Stimulated activated CD4-positive, alpha-beta T cell treated with anti-CD3 and anti-CD28 coated beads, Interleukin-12 subunit alpha, Interleukin-12 subunit beta, amount 100 ng/mL, for 24 hours (primary cell): ENCODE measurements around the gene GNAS-AS1.

ENCODE experiments used
- DNase-seq, 2 experiments: peaks; one replicate each; pipeline ENCODE4 v3.0.0-alpha.2; 2020; ENCODE audit warnings: low read depth in 2 of 2

GNAS-AS1 gene

DNA sequence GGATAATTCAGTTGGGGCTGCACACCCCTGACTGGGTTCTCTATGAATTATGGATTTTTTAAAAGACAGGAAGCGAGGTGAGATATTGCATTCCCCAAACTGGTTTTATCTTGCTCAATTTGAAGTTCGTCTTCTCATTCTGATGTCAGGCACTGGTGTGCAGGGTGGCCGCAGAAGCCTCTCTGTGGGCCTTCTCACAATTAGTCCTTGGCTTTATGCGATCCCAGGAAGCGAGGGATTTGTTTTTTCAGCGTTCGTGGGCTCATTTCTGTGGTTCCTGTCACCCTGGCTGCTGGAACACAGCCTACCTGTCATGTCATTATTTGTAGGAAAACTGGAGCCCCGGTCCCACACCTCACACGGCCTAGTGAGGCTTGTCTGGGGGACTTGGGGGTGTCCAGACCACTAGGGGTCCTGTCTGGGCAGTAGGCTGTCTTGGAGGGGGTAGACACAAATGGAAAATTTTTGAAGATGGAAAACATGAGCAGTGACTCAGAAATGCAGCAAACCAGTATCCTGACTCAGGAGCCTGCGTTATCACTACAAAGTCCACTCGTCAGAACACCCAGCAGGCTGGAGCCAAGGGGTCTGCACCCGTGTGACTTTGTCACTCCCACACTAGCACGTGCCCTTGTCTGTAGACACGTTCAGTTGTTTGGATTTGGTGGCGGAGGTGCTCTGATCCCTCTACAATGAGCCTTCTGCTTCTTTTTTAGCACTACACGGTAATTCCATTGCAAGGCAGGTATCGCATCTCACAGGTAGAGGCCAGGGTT lies 42.2 kb downstream of the GNAS-AS1 start:
- DNase-seq, result no peak

DNA sequence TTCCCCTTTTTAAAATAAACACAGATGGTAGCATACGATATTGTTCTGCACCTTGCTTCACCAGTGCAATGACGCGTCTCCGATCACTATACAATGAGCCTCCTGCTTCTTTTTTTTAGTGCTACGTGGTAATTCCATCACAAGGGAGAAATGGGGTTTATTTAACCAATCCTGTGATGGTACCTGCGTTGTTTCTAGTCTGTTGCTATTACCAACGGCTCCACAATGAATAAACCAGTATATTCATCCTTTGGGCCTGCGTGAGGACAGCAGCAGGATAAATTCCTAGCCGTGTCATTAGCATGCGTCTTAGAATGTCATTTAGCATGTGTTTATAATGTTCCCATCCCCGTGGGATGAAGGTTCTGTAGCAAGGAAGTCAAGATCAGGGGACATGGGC lies 42.9 kb downstream of the GNAS-AS1 start:
- DNase-seq, result no peak

DNA sequence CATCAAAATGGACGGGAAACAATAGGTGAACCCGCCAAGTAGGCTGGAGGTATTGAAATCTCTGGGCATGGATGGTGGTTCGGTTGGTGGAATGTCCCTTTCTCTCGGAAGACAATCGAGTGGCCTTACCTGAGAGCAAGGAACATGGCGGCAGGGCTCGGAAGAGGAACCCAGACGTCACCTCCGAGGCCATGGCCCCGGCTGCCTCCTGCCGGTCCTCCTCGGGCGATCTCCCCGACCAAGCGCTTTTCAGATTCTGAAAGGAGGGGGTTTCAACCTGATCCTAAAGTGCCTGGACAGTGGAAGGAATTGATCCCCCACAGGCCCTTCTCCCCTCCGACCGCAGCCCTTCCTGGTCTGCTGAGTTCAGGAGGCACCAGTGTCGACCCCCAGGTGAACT lies 47.2 kb downstream of the GNAS-AS1 start:
- DNase-seq, result no peak

DNA sequence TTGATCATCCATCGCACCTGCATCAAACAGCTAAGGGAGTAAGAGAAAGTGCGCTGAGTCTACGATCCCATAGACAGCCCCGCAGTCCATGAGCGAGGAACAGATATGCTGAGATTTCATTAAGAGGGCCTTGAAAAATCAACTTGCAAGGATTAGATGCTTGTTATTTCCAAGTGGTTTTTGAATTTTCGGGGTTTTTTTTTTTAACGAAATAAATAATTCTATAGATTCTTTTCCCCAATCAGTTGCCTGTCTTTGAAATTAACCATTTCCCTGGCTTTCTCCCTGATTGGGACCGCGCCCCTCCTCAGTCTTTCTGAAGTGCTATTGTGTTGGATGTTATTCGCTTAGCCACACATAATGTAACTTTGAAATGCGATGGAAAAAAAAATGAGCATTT lies 48.6 kb downstream of the GNAS-AS1 start:
- no peak for DNase-seq

DNA sequence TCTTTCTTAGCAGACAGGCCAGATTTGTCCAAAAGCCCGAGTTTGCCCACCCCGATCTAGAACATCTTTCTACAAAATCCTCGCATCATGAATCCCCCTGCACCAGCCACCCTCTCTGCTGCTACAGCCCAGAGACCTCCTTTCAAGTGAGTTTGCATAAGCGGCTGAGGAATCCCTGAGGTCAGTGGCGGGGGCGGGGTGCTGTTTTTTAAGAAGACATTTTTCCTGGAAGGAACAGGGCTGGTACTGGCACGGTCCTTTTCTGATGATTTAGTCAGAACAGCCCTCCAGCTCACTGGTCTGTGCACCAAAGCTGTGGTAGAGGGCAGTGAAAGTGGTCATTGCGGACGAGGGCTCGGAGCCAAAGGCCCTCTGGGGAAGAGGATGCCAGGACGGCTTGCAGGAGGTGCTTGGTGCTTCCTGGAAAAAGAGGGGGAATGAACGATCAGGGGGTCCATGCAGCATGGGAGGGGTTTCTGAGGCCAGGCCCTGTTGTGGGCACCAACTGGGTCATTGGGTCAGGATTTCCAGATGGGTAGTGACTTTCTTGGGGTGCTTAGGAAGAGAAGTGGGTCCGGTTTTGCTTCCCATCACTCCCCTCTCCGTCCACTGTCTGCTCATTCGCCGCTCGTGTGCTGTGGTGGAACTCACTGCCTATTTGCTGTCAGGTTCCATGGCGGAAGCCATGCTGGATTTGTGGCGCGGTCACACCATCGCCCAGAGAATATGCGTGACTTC lies 50.4 kb downstream of the GNAS-AS1 start:
- DNase-seq, result no peak

DNA sequence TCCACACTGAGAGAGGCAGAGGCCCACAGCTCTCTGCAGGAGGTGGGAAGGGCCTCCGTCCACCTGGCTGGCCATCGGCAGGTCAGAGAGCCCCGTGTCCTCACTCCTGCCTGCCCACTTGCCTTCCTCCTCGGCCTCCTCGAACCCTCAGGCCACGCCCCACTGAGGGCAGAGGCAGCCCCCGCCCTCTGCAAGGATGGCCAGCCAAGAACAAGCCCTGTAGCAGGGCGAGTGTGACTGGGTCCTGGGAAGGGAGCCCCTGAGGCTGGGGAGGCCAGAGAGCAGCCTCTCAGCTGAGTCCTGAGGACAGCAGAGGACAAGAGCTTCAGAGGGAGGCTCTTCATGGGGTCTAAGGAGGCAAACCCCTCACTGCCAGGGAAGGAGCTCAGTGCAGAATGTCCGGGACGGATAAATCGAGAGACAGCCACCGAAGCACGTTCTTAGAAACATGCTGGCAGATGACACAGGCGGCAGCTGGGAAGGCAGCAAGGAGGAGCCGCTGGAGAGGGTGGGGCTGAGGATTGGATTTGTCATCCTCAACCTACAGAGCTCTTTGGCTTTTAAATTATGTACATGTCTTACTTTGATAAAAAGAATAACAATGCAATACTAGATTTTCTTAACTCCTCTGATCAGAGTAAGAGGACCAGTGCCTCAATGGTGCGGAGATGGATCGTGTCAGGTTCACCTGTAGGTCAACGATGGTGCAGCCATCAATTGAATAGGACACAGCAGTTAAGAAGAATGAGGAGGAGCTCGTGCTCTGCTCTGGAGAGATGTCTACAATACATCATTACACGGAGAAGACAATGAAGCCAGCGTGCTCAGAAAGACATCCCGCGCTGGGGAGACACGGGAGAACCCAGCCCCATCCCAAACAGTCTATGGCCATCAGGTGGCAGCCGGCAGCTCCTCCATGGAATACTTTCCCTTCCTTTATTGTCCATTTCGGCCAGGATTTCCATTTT lies 53.0 kb downstream of the GNAS-AS1 start:
- no peak for DNase-seq

DNA sequence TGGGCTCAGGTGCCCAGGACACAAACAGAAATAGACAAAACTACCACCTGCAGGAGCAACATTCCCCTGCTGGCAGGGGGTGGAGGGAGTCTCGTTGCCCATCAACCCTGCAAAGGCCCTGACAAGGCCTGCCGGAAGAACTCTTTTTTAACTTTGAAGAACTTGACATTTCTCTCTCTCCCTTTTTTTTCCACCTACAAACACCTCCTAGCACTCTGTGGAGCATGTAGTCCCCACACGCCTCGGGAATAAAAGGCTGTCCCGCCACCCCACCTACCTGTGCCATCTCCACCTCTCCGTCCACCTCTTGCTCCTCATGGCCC lies 54.8 kb downstream of the GNAS-AS1 start:
- no peak for DNase-seq

DNA sequence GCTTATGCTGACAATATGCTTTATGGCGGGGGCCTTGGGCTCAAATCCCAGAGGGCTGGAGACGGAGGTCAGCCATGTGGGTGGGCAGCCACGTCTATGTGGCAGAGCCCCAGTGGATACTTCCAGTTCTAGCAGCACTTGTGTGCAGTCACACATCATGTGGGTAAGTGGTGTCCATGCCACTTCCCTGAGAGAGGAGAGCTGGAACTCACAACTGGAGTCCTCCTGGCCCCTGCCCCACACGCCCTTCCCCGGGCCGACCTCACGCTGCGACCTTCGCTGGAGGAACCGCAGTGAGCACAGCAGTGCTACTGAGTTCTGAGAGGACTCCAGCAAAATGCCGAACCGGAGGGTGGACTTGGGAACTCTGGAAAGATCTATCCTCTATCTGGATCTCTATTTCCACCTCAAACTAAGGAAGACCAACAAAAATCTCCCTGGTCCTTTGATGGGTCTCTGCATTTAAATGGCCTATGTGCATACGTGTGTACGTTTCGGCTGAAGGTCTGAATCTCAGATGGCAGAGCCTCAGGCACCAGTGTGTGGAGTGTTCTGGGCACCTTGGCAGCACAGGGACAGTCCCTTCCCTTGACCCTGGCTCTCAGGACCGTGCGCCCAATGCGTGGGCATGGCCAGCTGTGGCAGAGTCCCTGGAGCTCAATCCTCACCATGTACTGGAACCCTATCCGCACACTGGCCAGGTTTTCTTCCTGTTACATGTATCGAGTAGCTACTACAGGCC lies 55.4 kb downstream of the GNAS-AS1 start:
- no peak for DNase-seq

DNA sequence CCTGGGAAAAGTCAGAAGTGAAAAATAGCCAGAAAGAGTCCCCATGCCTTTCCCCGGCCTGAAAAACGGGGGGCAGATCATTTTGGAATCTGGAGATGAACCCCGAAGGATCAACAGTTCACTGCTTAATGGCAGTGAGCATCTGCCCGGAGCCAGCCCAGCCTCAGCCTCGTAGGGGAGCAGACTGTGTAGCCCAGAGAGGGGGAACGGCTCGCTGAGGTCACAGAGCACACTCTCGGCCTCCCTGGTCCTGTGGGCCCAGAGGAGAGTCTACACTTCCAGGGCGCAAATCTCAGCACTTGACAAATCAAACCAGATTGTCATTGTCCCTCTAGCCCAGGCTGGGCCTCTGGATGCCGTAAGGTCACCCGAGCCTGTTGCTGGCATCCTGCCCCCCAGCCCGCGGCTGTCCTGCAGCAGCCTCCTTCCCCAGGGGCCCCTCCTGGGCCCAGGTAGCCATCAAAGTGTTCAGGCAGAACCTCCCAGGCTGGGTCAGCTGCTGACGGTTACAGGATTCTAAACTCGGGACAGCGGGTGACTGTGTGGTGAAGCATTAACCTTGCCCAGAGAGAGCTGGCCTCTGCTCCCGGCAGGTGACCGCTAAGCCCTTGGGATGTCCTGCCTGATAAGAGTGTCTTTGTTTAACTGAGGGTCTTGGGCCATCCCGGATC lies 56.1 kb downstream of the GNAS-AS1 start:
- DNase-seq, result no peak

DNA sequence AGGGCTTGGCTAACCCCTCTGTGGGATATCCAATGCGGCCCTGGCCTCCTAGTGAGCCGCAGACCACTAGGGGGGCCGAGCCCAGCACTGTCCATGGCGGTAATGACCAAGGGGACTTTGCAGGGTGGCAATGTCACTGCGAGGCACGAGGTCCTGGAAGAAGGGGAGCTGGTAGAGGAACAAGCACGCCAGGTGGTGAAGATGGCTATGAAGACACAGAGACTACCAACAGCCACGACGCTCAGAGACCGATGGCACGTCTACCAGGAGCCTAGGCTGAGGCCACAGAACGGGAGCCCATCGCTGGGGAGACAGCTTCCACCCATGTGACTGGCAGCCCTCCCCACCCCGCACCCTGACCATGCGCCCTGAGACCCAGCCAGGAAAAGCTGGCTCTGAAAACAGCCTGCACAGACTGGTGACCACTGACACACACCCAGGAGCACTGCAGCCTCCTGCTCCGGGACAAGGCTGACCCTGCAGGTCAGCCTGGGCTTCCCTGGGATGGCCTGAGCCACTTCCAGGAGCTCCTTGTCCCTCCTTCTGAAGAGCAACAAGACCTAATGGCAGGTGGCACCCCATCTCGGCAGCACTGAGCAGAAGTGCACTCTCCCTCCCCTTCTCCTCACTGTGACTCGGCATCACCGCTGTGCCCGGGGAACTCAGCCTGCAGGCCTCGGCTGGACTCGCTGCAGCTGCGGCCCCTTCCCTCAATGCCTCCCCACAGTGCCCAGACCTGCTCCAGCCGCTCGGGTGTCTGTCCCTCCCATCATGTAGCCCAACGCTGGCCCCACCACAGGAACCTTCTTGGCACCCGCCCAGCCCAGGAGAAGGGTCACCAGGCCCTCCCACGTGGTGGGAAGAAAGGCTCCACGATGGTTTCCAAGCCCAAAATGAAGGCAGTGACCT lies 56.9 kb downstream of the GNAS-AS1 start:
- no peak for DNase-seq

DNA sequence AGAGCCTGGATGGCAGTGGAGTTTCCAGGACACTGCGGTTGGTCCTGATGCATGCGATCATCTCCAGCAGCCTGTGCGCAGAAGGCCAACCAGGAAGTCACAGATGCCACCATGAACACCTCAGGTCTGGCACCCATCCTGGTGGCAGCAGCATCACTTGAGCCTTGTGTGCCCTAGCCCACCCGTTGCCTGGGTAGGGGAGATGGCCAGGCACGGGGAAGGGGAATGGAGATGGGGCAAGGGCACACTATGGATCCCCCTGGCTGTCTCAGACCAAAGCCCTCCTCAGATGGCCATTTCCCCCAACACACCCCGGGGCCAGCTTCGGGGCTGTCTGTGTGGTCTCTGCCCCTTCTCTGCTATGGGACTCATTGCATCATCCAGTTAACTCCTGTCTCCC lies 58.3 kb downstream of the GNAS-AS1 start:
- no peak for DNase-seq

DNA sequence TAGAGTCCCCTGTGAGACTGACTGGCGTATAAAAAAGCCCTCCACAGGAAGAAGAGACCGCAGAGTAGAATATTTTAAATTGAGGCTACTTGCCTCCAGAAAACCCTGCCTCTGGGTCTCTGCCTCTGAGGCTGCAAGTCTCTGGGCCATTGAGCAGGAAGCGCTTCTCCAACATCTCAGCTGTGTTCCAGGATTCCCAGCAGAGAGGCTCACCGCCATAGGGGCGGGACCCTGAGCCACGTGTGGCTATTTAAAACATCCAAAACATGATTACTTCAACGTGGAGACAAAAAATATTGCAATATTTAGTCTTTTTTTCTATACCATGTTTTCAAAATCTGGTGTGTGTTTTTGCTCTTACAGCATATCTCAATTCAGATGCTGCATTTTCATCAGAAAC lies 59.4 kb downstream of the GNAS-AS1 start:
- no peak for DNase-seq

DNA sequence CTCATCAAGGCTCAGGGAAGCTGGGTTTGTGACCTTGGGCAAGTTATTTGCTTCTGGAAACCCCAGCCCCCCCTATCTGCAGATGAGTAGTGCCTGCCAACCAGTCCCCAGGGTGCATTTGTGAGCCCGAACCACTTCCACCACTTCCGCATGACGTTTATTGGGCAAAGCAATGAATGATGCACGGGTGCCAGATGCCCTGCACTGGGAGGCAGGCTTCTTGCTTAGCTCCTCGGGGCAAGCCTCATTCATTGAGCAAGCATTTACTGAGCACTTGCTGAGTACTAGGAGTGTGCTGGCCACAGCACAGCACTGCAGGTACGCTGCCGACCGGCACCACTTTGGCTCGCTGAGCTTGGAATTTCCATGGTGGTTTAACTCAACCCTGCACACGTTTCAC lies 60.2 kb downstream of the GNAS-AS1 start:
- DNase-seq, result no peak

DNA sequence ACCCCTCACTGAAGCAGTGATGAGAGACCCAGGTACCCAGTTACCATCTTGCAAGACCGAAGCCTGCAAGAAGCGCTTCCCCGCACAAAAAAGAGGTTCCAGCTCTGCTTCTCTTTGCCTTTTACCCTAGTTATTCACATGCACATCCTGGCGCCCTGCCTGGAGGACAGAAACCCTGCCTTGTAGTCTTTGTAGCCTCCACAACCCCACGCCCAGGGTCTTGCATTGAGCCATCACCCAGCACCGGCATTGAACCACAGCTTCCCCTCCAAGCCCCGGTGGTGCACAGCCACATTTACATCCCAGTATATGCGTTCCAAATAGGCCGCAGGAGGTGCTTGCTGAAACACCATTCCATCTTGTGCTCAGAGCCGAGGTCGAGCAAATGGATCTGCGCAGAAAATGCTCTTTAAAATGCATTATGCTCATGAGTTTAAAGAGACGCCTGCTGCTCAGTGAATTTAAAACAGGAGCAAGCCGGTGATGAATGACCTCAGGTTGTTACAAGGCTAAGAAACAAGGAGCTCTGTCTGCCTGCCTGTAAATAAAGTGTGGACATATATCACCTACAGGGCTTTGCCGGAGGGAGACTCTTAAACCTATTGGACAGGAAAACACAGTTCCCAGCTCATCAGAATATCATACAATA lies 61.7 kb downstream of the GNAS-AS1 start:
- DNase-seq, result no peak

DNA sequence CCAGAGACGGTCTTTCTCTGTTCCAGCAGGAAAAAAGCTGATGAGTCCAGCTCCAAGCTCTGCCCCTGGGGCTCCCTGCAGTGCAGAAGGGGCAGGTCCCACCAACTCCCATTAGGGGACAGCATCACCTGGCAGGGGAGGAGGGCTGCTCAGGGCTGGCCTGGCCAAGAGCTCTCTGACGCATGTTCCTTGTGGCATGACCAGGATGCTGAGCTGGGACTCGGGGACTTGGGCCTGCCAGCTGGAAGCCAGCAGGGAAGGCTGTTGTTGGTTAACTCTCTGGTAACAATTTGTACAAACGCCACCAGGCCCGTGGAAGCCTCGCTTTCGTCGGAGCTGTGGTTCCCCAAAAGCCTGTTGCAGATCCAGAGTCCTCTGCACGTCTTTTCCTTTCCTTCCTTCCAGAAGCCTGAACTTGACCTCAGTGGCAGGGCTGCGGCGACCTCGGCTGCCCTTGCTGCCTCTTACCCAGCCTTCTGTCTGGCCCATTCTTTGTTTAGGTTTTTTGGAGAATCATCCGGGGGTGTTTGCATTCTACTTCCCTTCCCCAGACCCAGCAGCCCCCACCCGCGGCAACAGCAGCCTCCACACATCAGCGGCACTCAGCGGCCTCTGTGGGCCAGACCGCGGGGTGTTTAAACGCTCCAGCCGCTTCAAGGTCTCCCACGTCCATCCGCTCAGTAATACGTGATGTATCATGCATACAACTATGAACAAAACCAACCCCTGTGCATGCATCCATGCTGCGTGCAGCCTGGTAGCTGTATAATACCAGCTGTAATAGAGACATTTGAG lies 63.3 kb downstream of the GNAS-AS1 start:
- no peak for DNase-seq

DNA sequence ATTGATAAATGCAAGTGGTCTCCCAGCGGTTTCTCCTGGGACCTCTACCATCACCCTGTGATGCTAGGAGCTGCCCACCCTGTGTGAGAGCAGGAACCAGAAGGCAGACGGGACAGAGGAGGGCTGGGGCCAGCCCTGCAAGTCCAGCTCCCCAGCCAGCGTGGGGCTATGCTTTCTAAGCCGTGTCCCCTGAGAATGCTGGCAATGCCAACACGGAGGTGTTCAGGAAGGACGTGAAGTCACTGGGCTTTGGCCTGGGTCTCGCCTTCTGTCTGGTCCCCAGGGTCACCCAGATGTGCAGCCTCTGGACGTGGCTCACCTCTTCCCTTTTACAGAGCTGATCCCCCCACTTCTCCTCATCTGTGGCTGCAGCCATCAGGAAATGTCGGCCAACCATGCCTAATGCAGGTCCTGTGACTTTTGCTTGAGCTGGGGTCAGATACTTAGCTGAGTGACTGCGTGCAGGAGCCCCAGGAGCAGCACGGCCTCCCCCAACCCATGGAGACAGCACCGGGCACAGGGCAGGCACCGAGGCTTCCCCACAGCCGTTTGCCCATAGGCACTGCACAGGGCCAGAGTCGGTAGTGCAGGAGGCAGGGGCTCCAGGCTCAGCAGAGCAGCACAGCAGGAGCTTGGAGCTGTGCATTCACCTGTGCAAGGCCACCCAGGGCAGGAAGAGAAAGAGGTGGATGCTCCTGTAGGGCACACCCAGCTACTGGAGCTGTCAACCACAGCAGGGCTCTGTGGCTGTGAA lies 66.2 kb downstream of the GNAS-AS1 start:
- DNase-seq, result no peak

DNA sequence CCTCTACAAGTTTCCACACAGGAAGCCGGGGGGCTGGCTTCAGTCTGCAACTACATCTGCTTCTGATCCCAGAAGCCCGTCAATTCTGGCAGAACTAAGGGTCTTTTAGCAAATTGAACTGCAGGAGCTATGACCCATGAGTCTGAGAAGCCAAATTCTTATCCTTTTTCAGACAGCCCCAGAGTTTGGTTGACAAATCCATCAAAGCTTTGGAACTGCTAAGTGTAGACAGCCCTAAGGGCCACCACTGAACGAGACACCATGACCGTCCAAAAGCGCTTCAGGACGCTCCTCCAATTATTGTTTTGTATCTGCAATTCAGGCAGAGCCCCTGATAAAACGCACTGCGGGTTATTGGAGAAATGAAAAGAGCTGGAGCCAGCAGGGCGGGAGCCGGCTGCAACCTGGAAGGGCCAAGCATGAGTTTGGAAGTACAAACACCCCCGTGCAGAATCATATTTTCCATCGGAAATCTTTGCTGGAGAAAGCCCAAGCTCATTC lies 67.1 kb downstream of the GNAS-AS1 start:
- DNase-seq, result no peak

DNA sequence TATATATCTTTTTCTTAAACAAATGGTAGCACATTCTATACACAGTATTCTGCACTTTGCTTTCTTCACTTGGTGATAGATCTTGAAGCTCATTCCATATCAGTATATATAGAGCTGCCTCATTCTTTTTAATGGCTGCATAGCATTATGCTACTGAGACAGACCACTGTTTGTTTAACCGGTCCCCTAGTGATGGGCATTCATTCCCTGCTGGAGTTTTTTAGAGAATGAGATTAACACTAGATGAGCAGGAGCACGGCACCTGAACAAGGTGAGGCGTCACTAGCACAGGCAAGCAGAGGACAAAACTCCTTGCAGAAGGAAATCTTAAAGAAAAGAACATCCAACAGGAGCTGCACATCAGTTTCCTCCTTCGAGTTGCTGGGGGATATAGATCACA lies 69.6 kb downstream of the GNAS-AS1 start:
- no peak for DNase-seq
